G401 (cell line): ENCODE data around the gene CDK7. TPM values are rescaled to one million over a fixed set of nuclear protein-coding genes. Genes with fewer than 3 reads are reported as not detected.

Experiments
- total RNA-seq: library from RNA; depleted of rRNA; stranded (reverse); fragments of >200 nt; shearing (Covaris generic); gene quantifications from 2 replicates; pipeline ENCODE4 v1.2.3, GENCODE V29; 2014; rRNA removed

Gene CDK7
- total RNA-seq, 1 experiment from 2014 or later: 75.8 TPM

Other genes starting within 250 kb of the CDK7 start
- gene SLC30A5, start 140.9 kb upstream of the CDK7 start, total RNA-seq: 35.1 and 58.0 TPM in 2 replicates
- 361 and 396 TPM in 2 replicates for gene CCNB1, start 67.7 kb upstream of the CDK7 start, total RNA-seq
- 55.0 and 73.4 TPM in 2 replicates for gene CENPH, start 45.3 kb upstream of the CDK7 start, total RNA-seq
- gene CCDC125, start 97.9 kb downstream of the CDK7 start, total RNA-seq: not detected in 2 replicates
- gene AK6, start 134.6 kb downstream of the CDK7 start, total RNA-seq: 39.7 and 62.0 TPM in 2 replicates
- gene TAF9, start 134.6 kb downstream of the CDK7 start, total RNA-seq: 144 and 177 TPM in 2 replicates
- 17.4 and 19.3 TPM in 2 replicates for gene RAD17, start 134.9 kb downstream of the CDK7 start, total RNA-seq
- not detected in 2 replicates for gene MARVELD2, start 180.2 kb downstream of the CDK7 start, total RNA-seq